OCI-LY1 (cell line): ENCODE measurements around the gene HENMT1.
"Not testable (repeated sequence)": the region's sequence is repeated elsewhere in the genome, so short reads cannot be mapped to it uniquely, and the experiment has no call there.

Source experiments
- H2AFZ ChIP-seq: fragments of 200-600 bp; sonication (generic), shearing (Covaris generic); 2 replicates; pipeline ENCODE4 v1.6.0; 2014; ENCODE audit warnings: antibody characterized with exemption, mild to moderate bottlenecking, low read length
- H3F3A ChIP-seq: fragments of 200-600 bp; sonication (generic), shearing (Covaris generic); 2 replicates; pipeline ENCODE4 v1.6.0; 2014; ENCODE audit warnings: mild to moderate bottlenecking, antibody characterized with exemption, low read length, moderate library complexity; ENCODE audit not compliant: insufficient read depth
- H3K27ac ChIP-seq: fragments of 200-600 bp; sonication (generic); 2 replicates; pipeline ENCODE4 v1.5.1; 2014; ENCODE audit warnings: low read length, mixed run types, mild to moderate bottlenecking, low read depth; ENCODE audit not compliant: poor library complexity, severe bottlenecking
- H3K27me3 ChIP-seq: fragments of 200-600 bp; sonication (generic); 2 replicates; pipeline ENCODE4 v1.6.0; 2014; ENCODE audit warnings: antibody characterized with exemption, mild to moderate bottlenecking, low read length, moderate library complexity; ENCODE audit not compliant: insufficient read depth
- H3K36me3 ChIP-seq: fragments of 200-600 bp; sonication (generic); 2 replicates; pipeline ENCODE4 v1.6.1; 2014; ENCODE audit warnings: mild to moderate bottlenecking, antibody characterized with exemption, low read length, moderate library complexity, mixed read lengths; ENCODE audit not compliant: insufficient read depth
- H3K4me1 ChIP-seq: fragments of 200-600 bp; sonication (generic); 2 replicates; pipeline ENCODE4 v1.5.1; 2014; ENCODE audit warnings: mild to moderate bottlenecking, low read length, moderate library complexity; ENCODE audit not compliant: insufficient read depth, severe bottlenecking
- H3K4me2 ChIP-seq: fragments of 200-600 bp; sonication (generic), shearing (Covaris generic); 2 replicates; pipeline ENCODE4 v1.6.1; 2014; ENCODE audit warnings: low read length
- H3K4me3 ChIP-seq: fragments of 200-600 bp; sonication (generic); 2 replicates; pipeline ENCODE4 v1.5.1; 2014; ENCODE audit warnings: low read length, low read depth, mild to moderate bottlenecking, mixed read lengths; ENCODE audit not compliant: poor library complexity, severe bottlenecking
- H3K79me2 ChIP-seq: fragments of 200-600 bp; shearing (Covaris generic); 2 replicates; pipeline ENCODE4 v1.6.1; 2016; ENCODE audit warnings: mixed run types, low read length, mixed read lengths; ENCODE audit not compliant: insufficient read depth
- H3K9ac ChIP-seq: fragments of 200-600 bp; sonication (generic), shearing (Covaris generic); 2 replicates; pipeline ENCODE4 v1.6.1; 2014; ENCODE audit warnings: mild to moderate bottlenecking, low read length, mixed read lengths
- H3K9me2 ChIP-seq: fragments of 200-600 bp; sonication (generic), shearing (Covaris generic); 2 replicates; pipeline ENCODE4 v1.6.1; 2014; ENCODE audit warnings: low read depth, mild to moderate bottlenecking, low read length, mixed read lengths
- H3K9me3 ChIP-seq: fragments of 200-600 bp; shearing (Covaris generic); 2 replicates; pipeline ENCODE4 v1.6.1; 2014; ENCODE audit warnings: low read length, mixed read lengths
- H4K20me1 ChIP-seq: fragments of 200-600 bp; sonication (generic), shearing (Covaris generic); 2 replicates; pipeline ENCODE4 v1.6.0; 2016; ENCODE audit warnings: mild to moderate bottlenecking, low read length; ENCODE audit not compliant: insufficient read depth
- CTCF ChIP-seq: fragments of 200-600 bp; sonication (generic), shearing (Covaris generic); IDR thresholded peaks from 2 replicates; pipeline ENCODE4 v1.5.1; 2017; ENCODE audit warnings: mild to moderate bottlenecking, antibody characterized with exemption, low read length, moderate library complexity, mixed read lengths
- EZH2 ChIP-seq: fragments of 200-600 bp; sonication (generic), shearing (Covaris generic); IDR thresholded peaks from 2 replicates; pipeline ENCODE4 v1.8.0; 2017; ENCODE audit warnings: borderline replicate concordance, mixed run types, mild to moderate bottlenecking, antibody characterized with exemption, low read length, moderate library complexity, mixed read lengths

HENMT1 gene

DNA sequence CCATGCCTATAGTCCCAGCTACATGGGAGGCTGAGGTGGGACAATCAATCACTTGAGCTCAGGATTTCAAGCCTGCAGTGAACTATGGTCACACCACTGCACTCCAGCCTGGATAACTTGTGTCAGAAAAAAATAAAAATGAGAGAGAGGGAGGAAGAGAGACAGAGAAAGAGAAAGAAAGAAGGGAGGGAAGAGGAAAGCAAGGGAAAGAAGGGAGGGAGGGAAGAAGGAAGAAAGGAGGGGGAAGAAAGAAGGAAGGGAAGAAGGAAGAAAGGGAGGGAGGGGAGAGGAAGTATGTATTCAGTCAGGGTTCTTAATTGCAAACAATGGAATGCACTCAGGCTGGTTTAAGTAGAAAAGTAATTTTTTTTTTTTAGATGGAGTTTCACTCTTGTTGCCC, 7.9 kb upstream of the HENMT1 start:
- Histone ChIP-seq H3K79me2 (no peaks in the 10 kb centered on the region), H3K27ac (no peak overlapping the region), H3K27me3 (no peaks in the 10 kb centered on the region), H3K9ac (no peak overlapping the region), H3K36me3 (no peaks in the 10 kb centered on the region; the same call in 1 of the 2 replicates), H3F3A (no peaks in the 10 kb centered on the region), H3K4me1 (no peaks in the 10 kb centered on the region), H3K4me3 (no peak overlapping the region), H3K9me3 (no peaks in the 10 kb centered on the region), H3K4me2 (no peak overlapping the region), H2AFZ (no peak overlapping the region), H4K20me1 (no peaks in the 10 kb centered on the region), H3K9me2 (no peaks in the 10 kb centered on the region)
- TF ChIP-seq CTCF: no peak
- TF ChIP-seq EZH2: no peak

DNA sequence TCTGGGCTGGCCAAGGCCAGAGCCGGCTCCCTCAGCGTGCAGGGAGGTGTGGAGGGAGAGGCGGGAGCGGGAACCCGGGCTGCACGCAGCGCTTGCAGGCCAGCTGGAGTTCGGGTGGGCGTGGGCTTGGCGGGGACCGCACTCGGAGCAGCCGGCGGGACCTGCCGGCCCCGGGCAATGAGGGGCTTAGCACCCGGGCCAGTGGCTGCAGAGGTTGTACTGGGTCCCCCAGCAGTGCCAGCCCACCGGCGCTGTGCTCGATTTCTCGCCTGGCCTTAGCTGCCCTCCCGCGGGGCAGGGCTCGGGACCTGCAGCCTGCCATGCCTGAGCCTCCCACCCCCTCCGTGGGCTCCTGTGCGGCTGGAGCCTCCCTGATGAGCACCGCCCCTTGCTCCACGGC, 6.5 kb upstream of the HENMT1 start:
- not testable (repeated sequence) for H3K27me3 ChIP-seq

GRCh38 chr1:108665771-108666170, 4.9 kb upstream of the HENMT1 start:
- H3K36me3 ChIP-seq: no peaks in the 10 kb centered on the region
- no peak overlapping the region for H3K4me2 ChIP-seq
- H3F3A ChIP-seq: no peaks in the 10 kb centered on the region
- peaks cover 15% of the 10 kb centered on the region for H3K4me1 ChIP-seq
- H3K9me2 ChIP-seq: no peaks in the 10 kb centered on the region
- H3K27ac ChIP-seq: no peak overlapping the region
- H4K20me1 ChIP-seq: no peaks in the 10 kb centered on the region
- TF ChIP-seq EZH2 (no peak), CTCF (no peak)
- H2AFZ ChIP-seq: no peak overlapping the region
- H3K79me2 ChIP-seq: no peaks in the 10 kb centered on the region
- H3K4me3 ChIP-seq: no peak overlapping the region
- H3K9ac ChIP-seq: no peak overlapping the region
- no peaks in the 10 kb centered on the region for H3K27me3 ChIP-seq
- no peaks in the 10 kb centered on the region for H3K9me3 ChIP-seq

More for the DNA sequence above, 6.5 kb upstream of the HENMT1 start:
- not testable (repeated sequence) for H3K9me2 ChIP-seq, H4K20me1 ChIP-seq, H3K79me2 ChIP-seq, H3K9me3 ChIP-seq, H3K4me3 ChIP-seq, H3K9ac ChIP-seq, H2AFZ ChIP-seq, H3K4me2 ChIP-seq, H3K36me3 ChIP-seq, H3K27ac ChIP-seq, H3F3A ChIP-seq, H3K4me1 ChIP-seq

- H3K4me2 ChIP-seq: no peak overlapping the region
- no peaks in the 10 kb centered on the region for H3K9me3 ChIP-seq
- no peaks in the 10 kb centered on the region for H3K9me2 ChIP-seq
- H3F3A ChIP-seq: no peaks in the 10 kb centered on the region
- no peak overlapping the region for H3K9ac ChIP-seq
- no peaks in the 10 kb centered on the region for H4K20me1 ChIP-seq
- H3K36me3 ChIP-seq: no peaks in the 10 kb centered on the region
- H3K4me3 ChIP-seq: no peak overlapping the region
- H3K27me3 ChIP-seq: no peaks in the 10 kb centered on the region
- H3K27ac ChIP-seq: no peak overlapping the region
- H3K79me2 ChIP-seq: no peaks in the 10 kb centered on the region
- H2AFZ ChIP-seq: no peak overlapping the region
- peaks cover 20% of the 10 kb centered on the region for H3K4me1 ChIP-seq
- TF ChIP-seq CTCF (no peak), EZH2 (no peak)
Measured at GRCh38 chr1:108665067-108665466, 4.2 kb upstream of the HENMT1 start.
